OCI-LY3 (cell line): ENCODE measurements around the gene ADGRD1.

Experiments
- H2AFZ ChIP-seq: fragments of 200-600, 300-600 bp; shearing (Covaris generic); 2 replicates; pipeline ENCODE4 v1.6.0; 2014; ENCODE audit warnings: antibody characterized with exemption, low read depth, low read length
- H3K27ac ChIP-seq: fragments of 200-600, 300-600 bp; sonication (generic); 2 replicates; pipeline ENCODE4 v1.5.1; 2014; ENCODE audit warnings: mild to moderate bottlenecking, low read length, moderate library complexity, mixed read lengths
- H3K27me3 ChIP-seq: fragments of 200-600, 300-600 bp; sonication (generic); 2 replicates; pipeline ENCODE4 v1.6.1; 2014; ENCODE audit warnings: low read depth, low read length, mixed read lengths
- H3K36me3 ChIP-seq: fragments of 200-600, 300-600 bp; sonication (generic); replicated peaks from 2 replicates; pipeline ENCODE3; 2014; ENCODE audit warnings: low read depth, low read length, mixed read lengths
- H3K4me1 ChIP-seq: fragments of 300-600, 200-600 bp; sonication (generic); 2 replicates; pipeline ENCODE4 v1.6.1; 2014; ENCODE audit warnings: low read length, mixed read lengths
- H3K4me2 ChIP-seq: fragments of 200-600, 300-600 bp; sonication (generic); 2 replicates; pipeline ENCODE4 v1.6.1; 2014; ENCODE audit warnings: low read length, mixed read lengths
- H3K4me3 ChIP-seq: fragments of 300-600, 200-600 bp; sonication (generic); 2 replicates; pipeline ENCODE4 v1.5.1; 2014; ENCODE audit warnings: antibody characterized with exemption, mild to moderate bottlenecking, low read length, moderate library complexity
- H3K79me2 ChIP-seq: fragments of 300-600, 200-600 bp; shearing (Covaris generic); 2 replicates; pipeline ENCODE4 v1.6.1; 2014; ENCODE audit warnings: mild to moderate bottlenecking, low read length, mixed read lengths
- H3K9ac ChIP-seq: fragments of 300-600, 200-600 bp; shearing (Covaris generic); 2 replicates; pipeline ENCODE4 v1.6.0; 2014; ENCODE audit warnings: mild to moderate bottlenecking, low read length, moderate library complexity
- H3K9me3 ChIP-seq: fragments of 200-600, 300-600 bp; shearing (Covaris generic); 2 replicates; pipeline ENCODE4 v1.6.1; 2014; ENCODE audit warnings: low read length, mixed read lengths; ENCODE audit not compliant: insufficient read depth
- H4K20me1 ChIP-seq: fragments of 200-600, 300-600 bp; sonication (generic); 2 replicates; pipeline ENCODE4 v1.6.1; 2016; ENCODE audit warnings: low read length, mixed read lengths; ENCODE audit not compliant: insufficient read depth
- EZH2phosphoT487 ChIP-seq: fragments of 200-600 bp; shearing (Covaris generic); IDR thresholded peaks from 2 replicates; pipeline ENCODE4 v1.6.1; 2018; ENCODE audit warnings: antibody characterized with exemption, mixed run types, low read depth
- TF ChIP-seq, protein P1 (sequence below): fragments of 200-600, 300-600 bp; sonication (generic); IDR thresholded peaks from 2 replicates; pipeline ENCODE4 v1.5.1; 2014; ENCODE audit warnings: antibody characterized with exemption, low read length, low read depth

ADGRD1 gene

DNA sequence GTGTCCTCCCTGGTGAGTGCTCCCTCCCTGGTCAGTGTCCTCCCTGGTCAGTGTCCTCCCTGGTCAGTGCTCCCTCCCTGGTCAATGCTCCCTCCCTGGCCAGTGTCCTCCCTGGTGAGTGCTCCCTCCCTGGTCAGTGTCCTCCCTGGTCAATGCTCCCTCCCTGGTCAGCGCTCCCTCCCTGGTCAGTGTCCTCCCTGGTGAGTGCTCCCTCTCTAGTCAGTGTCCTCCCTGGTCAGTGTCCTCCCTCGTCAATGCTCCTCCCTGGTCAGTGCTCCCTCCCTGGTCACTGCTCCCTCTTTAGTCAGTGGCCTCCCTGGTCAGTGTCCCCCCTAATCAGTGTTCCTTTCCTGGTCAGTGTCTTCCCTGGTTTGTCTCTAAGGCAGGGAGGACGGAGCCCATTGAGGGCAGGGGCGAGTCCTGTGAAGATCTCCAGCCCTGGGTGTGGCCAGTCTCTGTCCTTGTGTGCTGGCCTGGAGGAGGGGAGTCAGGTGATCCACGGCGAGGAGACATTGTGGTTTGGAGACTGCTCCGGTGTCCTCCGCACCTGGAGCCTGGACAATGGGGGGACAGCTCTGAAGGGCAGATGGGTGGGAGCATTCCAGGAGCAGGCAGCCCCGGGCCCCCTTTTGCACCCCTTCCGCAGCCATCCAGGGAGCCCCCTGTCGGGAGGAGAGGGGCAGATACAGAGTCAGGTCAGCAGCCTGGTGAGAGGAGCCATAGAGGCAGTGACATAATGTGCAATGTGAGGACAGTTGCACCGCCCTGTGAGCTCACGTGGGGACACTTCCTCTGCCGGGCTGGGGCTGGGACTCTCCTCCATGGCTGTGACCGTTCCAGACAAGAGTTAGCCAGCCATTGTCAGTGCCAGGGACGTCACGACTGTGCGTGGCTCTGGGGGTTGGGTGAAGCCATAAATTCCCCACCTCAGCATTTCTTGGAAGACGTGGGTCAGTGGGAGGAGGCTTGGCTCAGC lies 93.4 kb downstream of the ADGRD1 start:
- no peaks in the 10 kb centered on the region for H3K79me2 ChIP-seq
- no peak for TF ChIP-seq EZH2phosphoT487
- TF ChIP-seq, protein P1, sequence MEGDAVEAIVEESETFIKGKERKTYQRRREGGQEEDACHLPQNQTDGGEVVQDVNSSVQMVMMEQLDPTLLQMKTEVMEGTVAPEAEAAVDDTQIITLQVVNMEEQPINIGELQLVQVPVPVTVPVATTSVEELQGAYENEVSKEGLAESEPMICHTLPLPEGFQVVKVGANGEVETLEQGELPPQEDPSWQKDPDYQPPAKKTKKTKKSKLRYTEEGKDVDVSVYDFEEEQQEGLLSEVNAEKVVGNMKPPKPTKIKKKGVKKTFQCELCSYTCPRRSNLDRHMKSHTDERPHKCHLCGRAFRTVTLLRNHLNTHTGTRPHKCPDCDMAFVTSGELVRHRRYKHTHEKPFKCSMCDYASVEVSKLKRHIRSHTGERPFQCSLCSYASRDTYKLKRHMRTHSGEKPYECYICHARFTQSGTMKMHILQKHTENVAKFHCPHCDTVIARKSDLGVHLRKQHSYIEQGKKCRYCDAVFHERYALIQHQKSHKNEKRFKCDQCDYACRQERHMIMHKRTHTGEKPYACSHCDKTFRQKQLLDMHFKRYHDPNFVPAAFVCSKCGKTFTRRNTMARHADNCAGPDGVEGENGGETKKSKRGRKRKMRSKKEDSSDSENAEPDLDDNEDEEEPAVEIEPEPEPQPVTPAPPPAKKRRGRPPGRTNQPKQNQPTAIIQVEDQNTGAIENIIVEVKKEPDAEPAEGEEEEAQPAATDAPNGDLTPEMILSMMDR = no peak
- H4K20me1 ChIP-seq = no peaks in the 10 kb centered on the region
- no peak overlapping the region for H2AFZ ChIP-seq
- no peak overlapping the region for H3K4me3 ChIP-seq
- no peaks in the 10 kb centered on the region for H3K27me3 ChIP-seq
- H3K4me1 ChIP-seq = no peaks in the 10 kb centered on the region
- no peak overlapping the region for H3K4me2 ChIP-seq
- no peak overlapping the region for H3K9ac ChIP-seq
- H3K36me3 ChIP-seq = no peaks in the 10 kb centered on the region
- no peak overlapping the region for H3K27ac ChIP-seq
- H3K9me3 ChIP-seq = no peaks in the 10 kb centered on the region

DNA sequence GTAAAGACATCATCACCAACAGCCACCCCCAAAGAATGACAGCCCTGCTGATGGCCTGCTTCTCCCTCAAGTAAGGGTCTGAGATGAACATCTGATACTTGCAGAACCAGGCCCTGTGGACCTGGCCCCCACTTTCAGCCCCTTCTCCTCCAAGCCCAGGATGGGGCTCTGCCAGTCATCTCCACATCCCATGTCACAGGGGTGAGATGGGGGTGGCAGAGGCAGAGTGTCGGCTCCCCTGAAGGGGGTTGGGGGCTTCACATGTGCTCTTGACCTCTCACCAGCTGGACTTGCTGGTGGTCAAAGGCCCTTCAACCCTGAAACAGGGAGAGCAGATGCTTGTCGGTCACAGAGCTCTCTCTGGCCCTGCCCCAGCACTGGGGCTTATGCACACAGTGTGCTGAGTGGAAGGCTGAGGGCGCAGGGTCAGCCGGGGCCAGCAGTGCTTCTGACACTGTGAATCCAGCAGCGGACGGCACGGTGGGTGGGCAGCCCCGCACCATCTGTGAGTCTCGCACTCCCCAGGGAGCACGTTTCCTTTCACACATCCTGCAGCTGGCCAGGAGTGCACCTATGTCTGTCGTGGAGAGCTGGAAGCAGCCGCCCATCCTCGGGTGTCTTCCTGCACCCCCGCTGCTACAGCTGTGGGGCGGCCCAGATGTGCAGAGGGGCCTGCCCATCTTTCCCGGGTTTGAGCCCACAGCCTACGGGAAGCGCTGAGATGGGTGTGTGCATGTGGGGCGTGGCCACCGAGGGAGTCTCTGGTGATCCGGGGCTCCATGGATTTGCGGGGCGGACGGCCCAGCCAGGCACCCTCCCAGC lies 94.3 kb downstream of the ADGRD1 start:
- TF ChIP-seq, protein P1 = no peak
- no peak for TF ChIP-seq EZH2phosphoT487
- Histone ChIP-seq H3K79me2 (no peaks in the 10 kb centered on the region), H3K4me3 (no peak overlapping the region), H3K9ac (no peak overlapping the region), H4K20me1 (no peaks in the 10 kb centered on the region), H3K4me1 (no peaks in the 10 kb centered on the region), H2AFZ (no peak overlapping the region), H3K9me3 (no peaks in the 10 kb centered on the region), H3K27me3 (no peaks in the 10 kb centered on the region), H3K27ac (no peak overlapping the region), H3K36me3 (no peaks in the 10 kb centered on the region), H3K4me2 (no peak overlapping the region)

DNA sequence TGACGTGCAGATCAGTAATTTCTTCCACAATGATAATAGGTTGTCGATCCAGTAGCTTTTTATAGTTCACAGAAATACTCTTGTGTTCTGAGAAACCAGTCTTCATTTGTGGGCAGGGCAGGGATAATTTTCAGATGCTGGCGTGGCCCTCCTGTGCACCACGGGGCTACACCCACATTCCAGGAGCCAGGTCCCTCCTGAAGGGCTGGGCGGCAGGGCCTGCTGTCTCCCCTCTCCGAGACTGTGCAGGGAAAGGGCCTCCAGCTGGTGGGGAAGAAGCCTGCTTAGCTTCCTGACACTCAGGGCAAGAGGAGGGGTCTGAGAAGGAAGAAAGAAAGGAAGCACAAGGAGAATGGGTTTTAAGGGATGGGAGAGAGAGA lies 94.9 kb downstream of the ADGRD1 start:
- no peaks in the 10 kb centered on the region for H3K27me3 ChIP-seq
- no peaks in the 10 kb centered on the region for H3K36me3 ChIP-seq
- no peak overlapping the region for H3K27ac ChIP-seq
- H3K9ac ChIP-seq = no peak overlapping the region
- no peak overlapping the region for H3K4me2 ChIP-seq
- no peaks in the 10 kb centered on the region for H3K79me2 ChIP-seq
- no peaks in the 10 kb centered on the region for H4K20me1 ChIP-seq
- no peaks in the 10 kb centered on the region for H3K9me3 ChIP-seq
- H3K4me1 ChIP-seq = no peaks in the 10 kb centered on the region
- no peak overlapping the region for H2AFZ ChIP-seq
- TF ChIP-seq EZH2phosphoT487 = no peak
- TF ChIP-seq, protein P1 = no peak
- H3K4me3 ChIP-seq = no peak overlapping the region

DNA sequence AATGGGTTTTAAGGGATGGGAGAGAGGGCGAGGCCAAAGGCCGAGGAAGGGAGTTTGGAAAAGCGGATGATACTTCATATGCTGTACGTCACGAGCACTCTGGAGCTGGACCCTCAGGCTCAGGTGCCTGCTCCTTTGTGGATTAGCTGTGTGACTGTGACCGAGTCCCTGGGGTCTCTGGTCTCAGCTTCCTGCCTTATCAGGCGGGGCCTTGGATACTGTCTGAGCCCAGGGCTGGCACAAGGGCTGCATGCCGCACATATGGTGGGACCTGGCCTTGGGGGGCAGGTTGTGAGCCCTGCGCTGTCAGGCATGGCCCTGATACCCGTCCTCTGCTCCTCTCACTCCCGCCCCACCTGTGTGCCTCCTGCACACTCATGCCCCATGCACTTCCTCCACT lies 95.3 kb downstream of the ADGRD1 start:
- Histone ChIP-seq H3K9ac (no peak overlapping the region), H3K27ac (no peak overlapping the region), H3K4me2 (no peak overlapping the region)

More for the DNA sequence above, 95.3 kb downstream of the ADGRD1 start:
- no peaks in the 10 kb centered on the region for H3K9me3 ChIP-seq
- no peaks in the 10 kb centered on the region for H3K4me1 ChIP-seq
- H3K79me2 ChIP-seq = no peaks in the 10 kb centered on the region
- H3K4me3 ChIP-seq = no peak overlapping the region
- H3K36me3 ChIP-seq = no peaks in the 10 kb centered on the region
- no peak for TF ChIP-seq EZH2phosphoT487
- TF ChIP-seq, protein P1 = no peak
- H2AFZ ChIP-seq = no peak overlapping the region
- H3K27me3 ChIP-seq = no peaks in the 10 kb centered on the region
- H4K20me1 ChIP-seq = no peaks in the 10 kb centered on the region
